ENCODE measurements around the gene MTG2. TPM values are rescaled to one million over a fixed set of nuclear protein-coding genes. Genes with fewer than 3 reads are reported as not detected.
"Not testable (repeated sequence)": the region's sequence is repeated elsewhere in the genome, so short reads cannot be mapped to it uniquely, and the experiment has no call there.

Gene MTG2
- total RNA-seq, 1 experiment from 2014 or later = 46.4 TPM

GRCh38 chr20:62146019-62146755 is 36.6 kb upstream of the MTG2 start:
- DNase-seq (ENCODE audit: low read depth) = no peak

- DNase-seq (ENCODE audit: low read depth) = no peak
Observed at GRCh38 chr20:62147125-62147524, 35.7 kb upstream of the MTG2 start.

- no peak for DNase-seq (ENCODE audit: low read depth)
Observed at GRCh38 chr20:62147528-62147927, 35.3 kb upstream of the MTG2 start.

- DNase-seq (ENCODE audit: low read depth) = not testable (repeated sequence)
Observed at GRCh38 chr20:62148383-62148782, 34.4 kb upstream of the MTG2 start.

- no peak for DNase-seq (ENCODE audit: low read depth)
Observed at GRCh38 chr20:62148908-62149314, 33.9 kb upstream of the MTG2 start.

GRCh38 chr20:62149532-62150309 is 33.1 kb upstream of the MTG2 start:
- no peak for DNase-seq (ENCODE audit: low read depth)

- DNase-seq (ENCODE audit: low read depth) = no peak
Observed at GRCh38 chr20:62150310-62150575, 32.6 kb upstream of the MTG2 start.

GRCh38 chr20:62151225-62151624 is 31.6 kb upstream of the MTG2 start:
- DNase-seq (ENCODE audit: low read depth) = no peak

GRCh38 chr20:62151835-62152364 is 30.9 kb upstream of the MTG2 start:
- no peak for DNase-seq (ENCODE audit: low read depth)

GRCh38 chr20:62155428-62156253 is 27.2 kb upstream of the MTG2 start:
- peak; percentile 97 for DNase-seq (ENCODE audit: low read depth)

GRCh38 chr20:62156254-62156556 is 26.6 kb upstream of the MTG2 start:
- no peak for DNase-seq (ENCODE audit: low read depth)

GRCh38 chr20:62156592-62157386 is 26.0 kb upstream of the MTG2 start:
- DNase-seq (ENCODE audit: low read depth) = peak; percentile 36

GRCh38 chr20:62157387-62158087 is 25.3 kb upstream of the MTG2 start:
- DNase-seq (ENCODE audit: low read depth) = no peak

- no peak for DNase-seq (ENCODE audit: low read depth)
Observed at GRCh38 chr20:62158088-62158400, 24.8 kb upstream of the MTG2 start.

- DNase-seq (ENCODE audit: low read depth) = no peak
Observed at GRCh38 chr20:62158541-62158940, 24.3 kb upstream of the MTG2 start.

GRCh38 chr20:62159052-62159451 is 23.8 kb upstream of the MTG2 start:
- no peak for DNase-seq (ENCODE audit: low read depth)

- DNase-seq (ENCODE audit: low read depth) = peak; percentile 95
Observed at GRCh38 chr20:62159839-62160238, 23.0 kb upstream of the MTG2 start.

- DNase-seq (ENCODE audit: low read depth) = no peak
Observed at GRCh38 chr20:62160253-62160652, 22.6 kb upstream of the MTG2 start.

GRCh38 chr20:62160876-62161275 is 22.0 kb upstream of the MTG2 start:
- no peak for DNase-seq (ENCODE audit: low read depth)

GRCh38 chr20:62161347-62161746 is 21.5 kb upstream of the MTG2 start:
- peak; percentile 34 for DNase-seq (ENCODE audit: low read depth)

GRCh38 chr20:62162765-62163484 is 19.9 kb upstream of the MTG2 start:
- no peak for DNase-seq (ENCODE audit: low read depth)

Measured in M059J (cell line).